GM21381 (cell line): Measurements from ENCODE around the gene UMODL1.

Source experiments
- ATAC-seq: cut with Tn5 transposase; IDR thresholded peaks from one replicate; pipeline ENCODE4 v1.9.1; 2021; ENCODE audit warnings: mild to moderate bottlenecking, moderate library complexity; ENCODE audit not compliant: unreplicated experiment

UMODL1 gene

DNA sequence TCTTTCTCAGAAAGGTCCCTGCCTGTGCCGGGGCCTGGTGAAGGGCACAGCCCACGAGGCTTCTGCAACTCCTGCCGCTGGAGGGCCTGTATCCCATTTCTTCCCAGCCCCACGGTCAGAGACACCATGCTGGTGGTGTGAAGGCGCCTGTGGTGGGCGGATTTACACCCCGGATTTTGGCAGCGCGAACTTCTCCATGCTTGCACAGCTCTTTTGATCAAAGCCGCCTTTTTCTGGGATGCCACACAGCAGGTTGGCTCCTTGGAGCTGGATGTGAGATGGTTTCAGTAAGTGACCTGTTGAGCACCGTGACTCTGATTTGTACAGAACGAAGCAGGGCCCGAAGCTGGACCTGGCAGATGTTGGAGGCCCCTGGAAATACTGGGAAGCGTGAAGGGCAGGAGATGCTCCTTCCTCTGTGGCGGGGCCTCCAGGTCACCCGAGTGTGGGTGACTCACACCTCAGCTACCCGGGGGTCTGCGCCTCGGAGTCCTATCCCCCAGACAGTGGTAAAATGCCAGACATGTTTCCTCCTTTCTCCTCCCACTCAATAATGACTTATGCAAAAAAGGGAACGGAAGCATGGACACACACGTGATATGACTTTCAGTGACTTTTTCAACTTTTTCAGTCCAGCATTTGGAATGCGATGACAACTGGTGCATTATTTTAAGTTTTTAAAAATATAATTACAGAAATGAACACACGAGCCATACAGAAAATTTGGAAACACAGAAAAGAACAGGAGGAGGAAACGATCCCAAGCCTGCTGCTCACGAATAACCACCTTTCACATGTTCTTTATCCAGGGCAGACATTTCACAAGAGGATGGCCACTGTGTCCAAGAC is 9.0 kb downstream of the UMODL1 start:
- no peak for ATAC-seq

DNA sequence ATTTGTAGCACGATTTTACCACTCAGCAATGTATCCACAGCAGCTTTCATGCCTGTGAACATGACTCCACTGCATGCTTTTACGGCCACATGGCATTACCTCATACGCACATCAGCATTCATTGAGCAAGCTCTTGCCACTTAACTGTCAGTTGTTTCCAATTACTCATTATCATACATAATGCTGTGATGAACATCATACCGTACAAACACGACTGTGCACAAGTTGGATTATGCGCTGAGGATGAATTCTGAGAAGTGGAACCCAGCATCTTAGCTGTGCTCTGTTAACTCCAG is 9.6 kb downstream of the UMODL1 start:
- ATAC-seq: no peak

DNA sequence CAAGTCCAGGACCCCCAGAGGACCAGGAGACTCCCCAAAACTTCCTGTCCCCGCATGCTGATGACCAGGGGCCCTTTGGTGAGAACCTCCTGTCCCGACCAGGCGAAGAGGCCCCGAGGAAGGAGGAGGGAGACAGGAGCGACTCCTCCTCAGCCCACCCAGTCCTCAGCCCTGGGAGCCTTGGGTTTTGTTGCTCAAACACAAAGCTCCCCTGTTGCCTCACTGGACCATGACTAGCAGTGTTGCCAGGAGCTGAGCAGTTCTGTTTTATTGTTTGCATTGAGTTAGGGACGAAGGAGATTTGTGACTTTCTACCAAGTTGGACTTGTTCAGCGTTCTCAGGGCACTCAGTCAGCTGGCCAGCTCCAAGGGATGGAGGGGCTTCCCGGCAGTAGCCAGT is 10.0 kb downstream of the UMODL1 start:
- no peak for ATAC-seq

DNA sequence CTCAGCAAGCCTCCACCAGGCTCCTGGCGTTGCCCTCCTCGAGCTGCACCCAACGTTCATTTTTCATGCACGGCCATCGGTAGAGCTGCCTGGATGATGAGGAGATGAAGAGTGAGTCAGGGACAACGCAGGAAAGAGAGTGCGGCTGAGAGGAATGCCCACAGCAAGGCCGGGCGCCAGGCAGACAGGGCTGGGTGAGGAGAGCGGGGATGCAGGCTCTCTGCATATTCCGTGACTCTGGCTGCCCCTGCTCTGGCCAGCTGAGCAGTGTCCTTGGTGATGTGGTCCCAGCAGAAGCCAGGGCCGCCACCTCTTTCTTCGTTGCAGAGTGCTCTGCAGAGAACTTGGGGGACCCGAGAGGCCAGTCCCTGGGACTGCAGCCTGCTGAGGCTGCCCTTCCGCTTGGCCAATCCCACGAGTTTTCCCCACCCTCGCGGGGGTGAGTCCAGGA is 10.8 kb downstream of the UMODL1 start:
- no peak for ATAC-seq

DNA sequence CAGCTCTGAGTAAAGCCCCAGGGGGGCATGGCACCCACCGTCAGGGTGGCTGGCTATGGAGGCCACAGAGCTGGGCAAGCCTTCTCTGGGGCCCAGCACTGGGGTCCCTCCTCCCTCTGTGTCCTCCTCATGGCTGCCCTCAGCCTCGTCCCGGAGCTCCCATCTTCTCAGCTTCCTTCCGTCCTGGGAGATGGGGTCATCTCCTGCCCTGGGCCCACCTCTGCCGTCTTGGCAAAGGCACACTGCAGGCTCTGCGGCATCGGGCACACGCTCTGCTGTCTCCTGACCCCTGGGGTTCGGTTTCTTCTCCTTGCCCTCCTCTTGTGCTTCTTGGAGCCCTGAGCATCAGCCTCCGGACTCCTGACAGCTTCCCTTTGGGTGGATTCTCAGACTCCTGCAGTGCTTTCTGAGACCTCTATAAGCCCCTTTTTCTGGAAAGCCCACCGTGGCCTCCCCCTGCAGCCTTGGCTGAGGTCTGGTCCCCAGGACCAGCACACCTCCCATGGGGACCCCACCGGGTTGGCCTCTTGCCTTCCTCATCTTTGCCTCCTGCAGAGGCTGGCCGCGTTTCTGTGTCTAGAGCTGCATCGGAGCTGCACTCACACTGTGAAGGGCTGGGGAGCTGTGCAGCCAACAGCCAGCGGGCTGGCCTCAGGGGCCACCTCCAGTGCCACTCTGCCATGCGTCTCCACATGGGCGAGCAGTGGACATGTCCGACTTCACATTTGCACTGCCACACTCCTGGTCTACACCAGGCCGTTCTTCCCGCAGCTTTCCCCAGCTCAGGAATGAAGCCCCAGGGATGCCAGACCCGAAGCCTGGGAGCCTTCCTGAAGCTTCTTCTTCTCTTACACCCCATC is 11.6 kb downstream of the UMODL1 start:
- ATAC-seq: no peak

DNA sequence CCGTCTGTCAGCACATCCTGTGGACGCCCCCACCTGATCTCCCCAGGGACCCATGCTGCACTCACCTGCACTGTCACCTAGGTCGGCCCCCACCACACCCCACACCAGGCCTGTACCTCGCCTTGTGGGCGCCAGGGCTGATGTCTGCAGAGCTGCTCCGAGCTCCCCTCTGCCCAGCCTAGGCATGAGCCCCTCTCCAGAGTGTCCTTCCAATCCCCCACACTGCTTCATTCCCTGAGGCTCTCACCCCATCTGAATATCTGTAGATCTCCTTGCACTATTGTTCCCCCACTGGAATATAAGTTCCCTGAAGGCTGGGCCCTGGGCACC is 12.2 kb downstream of the UMODL1 start:
- no peak for ATAC-seq

DNA sequence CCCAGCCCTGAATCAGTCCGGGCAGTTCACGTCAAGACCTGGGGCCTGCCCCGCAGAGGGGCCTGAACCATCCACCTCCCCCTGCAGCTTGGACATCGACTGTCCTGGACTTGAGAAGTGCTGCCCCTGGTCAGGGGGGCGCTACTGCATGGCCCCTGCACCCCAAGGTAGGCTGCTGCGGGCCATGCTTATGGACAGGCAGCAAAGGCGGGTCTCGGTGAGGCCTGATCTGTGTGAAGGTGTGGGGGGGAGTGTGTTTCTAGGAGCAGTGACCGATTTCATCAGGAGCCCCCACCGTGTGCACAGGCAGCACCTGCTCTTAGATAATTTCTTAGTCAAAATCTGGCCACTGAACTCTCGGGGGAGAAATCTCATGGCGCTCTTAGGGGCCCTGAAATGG is 13.0 kb downstream of the UMODL1 start:
- ATAC-seq: no peak

DNA sequence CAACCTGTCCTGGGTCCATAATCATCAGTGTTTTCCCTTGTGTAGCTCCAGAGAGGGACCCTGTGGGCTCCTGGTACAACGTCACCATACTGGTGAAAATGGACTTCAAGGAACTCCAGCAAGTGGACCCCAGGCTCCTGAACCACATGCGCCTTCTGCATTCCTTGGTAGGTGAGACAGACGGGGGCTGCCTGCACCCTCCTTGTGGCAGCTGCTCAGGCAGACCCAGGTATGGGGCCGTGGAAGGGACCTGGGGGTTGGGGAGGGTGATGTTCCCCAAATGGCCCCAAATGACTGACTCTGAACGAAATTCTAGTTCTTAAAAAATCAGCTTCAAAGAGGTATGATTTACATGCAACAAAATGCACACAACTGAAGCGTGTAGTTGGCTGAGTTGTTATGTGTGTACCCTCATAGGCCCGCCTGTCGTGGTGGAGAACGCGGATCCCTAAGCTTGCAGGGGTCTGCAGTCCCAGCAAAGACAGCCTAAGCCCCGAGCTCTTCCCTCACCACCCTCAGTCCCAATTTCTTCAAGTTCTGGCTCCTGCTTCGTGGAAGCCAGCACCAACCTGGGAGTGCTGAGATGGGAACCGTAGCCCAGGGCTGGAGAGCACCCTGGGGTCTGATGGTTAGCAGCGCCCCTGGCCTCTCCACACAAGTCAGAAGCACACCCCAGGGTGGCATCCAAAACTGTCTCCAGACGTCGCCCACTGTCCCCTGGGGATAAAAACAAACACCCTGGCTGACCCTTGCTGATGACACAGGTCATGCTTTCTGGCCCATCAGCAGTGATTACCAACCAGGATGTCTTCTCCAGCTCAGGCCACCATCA is 14.3 kb downstream of the UMODL1 start:
- no peak for ATAC-seq

DNA sequence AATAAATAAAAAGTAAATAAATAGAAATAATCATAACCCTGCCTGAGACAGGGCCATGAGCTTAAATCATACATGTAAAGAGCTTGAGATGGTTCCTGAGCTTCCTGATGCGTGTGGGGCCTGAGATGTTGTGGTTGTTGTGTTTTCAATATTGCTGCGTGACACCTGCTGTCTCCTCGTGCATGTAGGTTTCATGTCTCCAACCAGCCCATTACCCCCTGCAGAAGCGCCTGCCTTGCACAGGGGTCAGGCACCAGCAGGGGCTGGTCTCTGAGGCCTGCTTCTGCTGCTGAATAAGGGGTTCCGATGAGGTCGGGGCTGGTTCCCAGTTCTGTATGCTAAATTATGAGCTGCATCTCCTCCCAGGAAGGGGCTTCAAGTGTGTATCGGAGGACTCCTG is 15.9 kb downstream of the UMODL1 start:
- ATAC-seq: no peak

DNA sequence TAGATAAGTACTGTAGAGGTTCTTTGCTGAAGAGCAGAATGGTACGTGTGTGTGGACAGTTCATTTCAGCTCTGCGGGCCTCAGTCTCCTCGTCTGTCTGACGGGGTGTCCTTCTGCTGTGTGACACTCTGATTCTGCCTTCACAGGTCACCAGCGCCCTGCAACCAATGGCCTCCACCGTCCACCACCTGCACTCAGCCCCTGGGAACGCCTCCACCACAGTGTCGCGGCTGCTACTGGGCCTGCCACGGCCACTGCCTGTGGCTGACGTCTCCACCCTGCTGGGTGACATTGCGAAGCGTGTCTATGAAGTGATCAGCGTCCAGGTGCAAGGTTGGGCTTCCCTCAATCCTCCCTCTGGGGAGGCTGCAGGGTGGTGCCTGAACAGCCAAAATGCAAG is 17.0 kb downstream of the UMODL1 start:
- ATAC-seq: no peak

DNA sequence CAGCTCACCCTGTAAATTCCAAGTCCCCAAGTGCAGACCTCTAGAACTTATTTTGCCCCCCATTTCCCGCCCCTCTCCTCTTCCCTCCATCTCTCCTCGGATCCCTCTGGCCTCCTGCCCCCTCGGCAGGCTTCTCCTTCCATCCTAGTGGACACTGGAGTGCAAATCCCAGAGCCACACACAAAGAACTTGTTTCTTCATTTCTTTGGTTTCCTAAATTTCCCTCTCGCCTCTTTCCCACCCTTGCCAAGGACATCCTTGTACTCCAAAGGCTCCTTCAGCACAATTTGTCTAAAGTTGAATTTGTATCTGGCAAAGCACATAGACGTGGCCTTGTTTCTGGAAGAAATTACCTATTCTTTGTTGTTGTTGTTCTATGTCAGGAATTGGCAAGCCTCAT is 17.5 kb downstream of the UMODL1 start:
- no peak for ATAC-seq

DNA sequence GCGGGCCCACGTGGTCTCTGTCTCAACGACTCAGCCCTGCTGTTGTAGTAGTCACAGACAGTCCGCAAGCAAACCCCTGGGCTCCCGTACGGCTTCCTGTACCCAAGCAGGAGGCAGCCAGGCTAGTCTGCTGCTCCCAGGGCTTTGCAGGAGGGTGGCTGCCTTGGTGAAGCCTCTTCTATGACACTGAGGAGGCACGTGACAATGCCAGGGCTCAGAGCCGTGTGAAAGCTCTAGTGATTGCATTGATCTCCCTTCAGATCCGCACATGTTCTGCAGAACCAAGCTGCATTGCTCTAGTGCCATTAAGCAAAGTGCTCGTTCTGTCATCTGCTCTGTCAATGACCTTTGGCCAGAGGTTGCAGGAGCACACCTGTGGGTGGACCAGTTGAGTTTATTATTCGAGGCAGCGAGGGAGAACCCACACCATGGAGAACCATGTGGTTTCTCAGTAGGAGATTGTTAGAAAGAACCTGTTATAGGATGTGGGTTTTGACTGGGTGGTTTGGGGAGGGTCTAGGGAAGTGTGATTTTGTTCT is 18.0 kb downstream of the UMODL1 start:
- no peak for ATAC-seq

DNA sequence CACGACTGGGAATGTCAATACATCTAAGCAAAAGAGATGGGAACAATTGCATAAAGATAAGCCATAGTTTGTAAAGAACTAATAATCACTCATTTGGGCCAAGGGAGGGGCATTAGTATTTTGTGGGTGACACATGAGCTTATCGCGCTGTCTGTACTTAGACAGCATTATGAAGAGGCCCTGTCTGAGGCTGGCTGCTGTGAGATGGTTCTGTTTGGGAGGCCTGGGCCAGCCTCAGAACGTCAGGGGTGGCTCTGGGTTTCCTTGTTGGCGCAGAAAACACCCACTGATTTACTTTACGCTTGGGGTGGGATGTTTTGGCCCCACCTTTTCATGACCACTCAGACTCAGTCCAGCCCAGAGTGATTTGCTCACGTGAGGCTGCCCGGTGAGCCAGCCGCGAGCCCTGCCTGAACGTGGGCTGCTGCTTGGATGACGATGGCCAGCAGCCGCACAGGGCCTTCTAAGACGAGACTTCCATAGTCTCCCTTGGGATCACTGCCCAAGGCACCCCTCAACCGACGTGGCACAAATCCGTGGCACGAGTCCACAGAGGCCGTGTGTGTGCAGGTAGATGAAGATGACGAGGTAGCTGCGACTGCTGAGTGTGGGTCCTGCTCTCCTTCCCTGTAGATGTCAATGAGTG is 18.7 kb downstream of the UMODL1 start:
- no peak for ATAC-seq

DNA sequence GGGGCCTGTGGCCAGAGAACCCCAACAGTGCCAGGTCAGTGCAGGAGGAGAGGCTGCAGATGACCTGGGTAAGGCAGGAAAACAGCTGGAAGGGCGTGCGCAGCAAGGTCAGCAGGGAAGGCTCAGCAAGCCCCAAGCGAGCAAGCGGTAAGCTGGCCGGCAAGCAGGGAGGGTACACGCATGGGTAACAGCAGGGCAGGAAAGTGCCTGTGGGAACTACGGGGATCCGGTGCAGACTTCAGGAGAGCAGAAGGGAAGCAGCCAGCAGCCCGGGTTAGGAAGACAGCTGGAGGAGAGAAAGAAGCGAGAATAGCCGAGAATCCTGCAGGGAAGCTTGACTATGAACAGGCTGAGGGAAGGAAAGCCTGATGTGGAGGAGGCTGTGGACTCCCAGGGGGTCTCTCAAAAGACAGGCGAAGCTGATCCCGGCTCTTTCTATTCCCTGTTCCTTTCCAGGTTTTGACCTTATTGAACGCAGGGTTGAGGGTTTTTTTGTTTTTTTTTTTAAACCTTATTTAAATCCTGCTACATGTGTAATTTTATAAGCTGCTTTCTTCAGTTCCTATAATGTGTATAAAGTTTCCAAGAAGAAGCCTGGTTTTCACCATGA is 20.9 kb downstream of the UMODL1 start:
- ATAC-seq: no peak

DNA sequence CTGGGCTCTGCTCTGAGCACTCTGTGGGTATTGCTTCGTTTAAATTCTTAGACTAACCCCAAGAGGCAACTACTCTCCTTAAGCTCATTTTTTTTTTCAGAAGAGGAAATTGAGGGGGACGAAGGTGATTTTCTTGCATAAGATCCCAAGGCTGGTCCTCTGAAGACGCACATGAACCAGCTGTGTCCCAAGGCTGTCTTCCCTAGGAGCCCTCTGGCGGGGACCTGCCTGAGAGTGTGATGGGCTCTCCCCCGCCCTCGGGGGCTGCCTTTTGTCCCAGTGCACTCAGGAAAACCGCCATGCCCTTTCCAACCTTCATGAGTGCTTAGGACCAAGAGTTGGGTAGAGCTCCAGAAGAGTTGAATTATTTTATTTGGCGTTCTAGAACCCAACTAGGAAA is 21.7 kb downstream of the UMODL1 start:
- ATAC-seq: no peak

DNA sequence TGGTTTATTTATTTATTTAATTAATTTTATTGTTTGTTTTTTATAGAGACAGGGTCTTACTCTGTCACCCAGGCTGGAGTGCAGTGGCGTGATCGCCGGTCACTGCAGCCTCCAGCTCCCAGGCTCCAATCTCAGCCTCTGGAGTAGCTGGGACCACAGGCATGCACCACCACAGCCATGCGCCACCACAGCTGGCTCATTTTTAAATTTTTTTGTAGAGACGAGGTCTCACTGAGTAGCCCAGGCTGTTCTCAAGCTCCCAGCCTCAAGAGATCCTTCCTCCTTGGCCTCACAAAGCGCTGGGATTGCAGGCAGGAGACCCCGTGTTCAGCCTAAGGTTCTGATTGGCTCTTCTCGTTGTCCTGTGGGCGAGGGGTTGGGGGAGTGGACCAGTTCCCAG is 22.1 kb downstream of the UMODL1 start:
- no peak for ATAC-seq

DNA sequence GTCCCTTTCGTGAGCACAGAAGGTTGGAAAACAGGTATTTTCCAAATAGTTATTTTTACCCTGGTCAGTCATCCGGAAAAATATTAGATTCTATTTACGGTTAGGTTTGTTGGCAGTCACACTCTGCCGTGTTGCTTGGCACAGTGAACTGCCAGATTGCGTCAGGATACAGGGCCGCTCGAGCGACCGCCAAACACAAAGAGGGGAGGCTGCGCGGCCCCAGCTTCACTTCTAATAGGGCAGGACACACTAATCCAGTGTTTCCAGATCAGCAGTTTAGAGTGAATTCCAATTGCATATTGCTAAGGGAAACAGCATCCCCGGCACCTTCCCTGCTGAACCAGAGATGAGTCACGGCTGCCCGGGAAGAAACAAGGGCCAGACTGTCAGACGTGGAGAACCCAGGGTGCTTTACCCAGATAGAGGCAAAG is 22.9 kb downstream of the UMODL1 start:
- ATAC-seq: no peak

DNA sequence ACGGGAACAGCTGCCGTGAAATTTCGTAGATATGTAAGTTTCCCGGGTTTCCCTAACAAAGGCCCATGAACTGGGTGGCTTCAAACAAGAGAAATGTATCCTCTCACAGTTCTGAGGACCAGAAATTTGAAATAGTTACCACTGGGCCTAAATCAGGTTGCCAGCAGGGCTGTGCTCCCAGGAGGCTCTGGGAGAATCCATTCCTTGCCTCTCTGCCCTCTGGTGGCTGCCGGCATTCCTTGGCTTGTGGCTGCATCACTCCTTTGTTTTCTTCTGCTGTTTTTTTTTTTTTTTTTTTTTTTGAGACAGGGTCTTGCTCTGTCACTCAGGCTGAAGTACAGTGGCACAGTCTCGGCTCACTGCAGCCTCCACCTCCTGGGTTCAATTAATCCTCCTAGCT is 23.7 kb downstream of the UMODL1 start:
- ATAC-seq: no peak

DNA sequence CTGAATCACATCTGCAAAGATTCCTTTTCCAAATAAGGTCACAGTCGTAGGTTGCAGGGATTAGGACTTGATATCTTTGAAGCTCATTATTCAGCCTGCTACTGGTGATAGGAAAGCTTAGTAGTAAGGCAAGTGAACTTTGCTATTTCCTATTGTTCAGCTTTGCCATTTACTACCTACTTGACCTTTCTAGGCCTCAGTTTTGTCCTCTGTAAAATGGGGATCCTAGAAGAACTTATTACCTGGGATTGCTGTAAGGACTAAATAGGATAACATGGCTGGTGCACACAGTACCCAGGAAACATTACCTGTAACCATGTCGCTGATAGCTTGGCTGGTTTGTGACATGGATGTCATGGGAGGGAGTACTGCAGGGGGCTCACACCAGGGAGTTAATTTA is 24.5 kb downstream of the UMODL1 start:
- ATAC-seq: no peak

DNA sequence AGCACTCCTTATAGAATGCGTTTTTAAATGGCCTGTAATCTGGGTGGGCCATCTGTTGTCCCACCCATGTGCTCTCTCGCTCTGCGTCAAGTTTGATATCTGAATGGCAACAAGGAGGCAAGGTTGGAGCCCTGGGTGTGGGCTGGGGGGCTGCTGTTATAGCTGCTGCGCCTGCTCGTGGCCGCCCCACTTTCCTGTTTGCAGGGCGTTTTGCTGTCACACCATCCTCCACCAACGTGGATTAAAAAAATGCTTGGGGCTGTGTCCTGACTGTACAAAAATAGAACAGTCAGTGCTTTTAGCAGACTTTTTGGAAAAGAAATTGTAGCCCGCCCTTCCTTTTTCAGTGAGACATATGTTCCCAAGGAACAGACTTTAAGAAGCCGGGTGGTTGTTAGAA is 25.4 kb downstream of the UMODL1 start:
- ATAC-seq: no peak
